ENCODE data around the gene EDARADD. TPM values are rescaled to one million over a fixed set of nuclear protein-coding genes. Genes with fewer than 3 reads are reported as not detected.

Gene EDARADD
- total RNA-seq, 1 donor from 2014 or later = 0.35 TPM

GRCh38 chr1:236511735-236512418 is 117.8 kb downstream of the EDARADD start:
- DNase-seq (ENCODE audit: low spot score) = no peak

DNA sequence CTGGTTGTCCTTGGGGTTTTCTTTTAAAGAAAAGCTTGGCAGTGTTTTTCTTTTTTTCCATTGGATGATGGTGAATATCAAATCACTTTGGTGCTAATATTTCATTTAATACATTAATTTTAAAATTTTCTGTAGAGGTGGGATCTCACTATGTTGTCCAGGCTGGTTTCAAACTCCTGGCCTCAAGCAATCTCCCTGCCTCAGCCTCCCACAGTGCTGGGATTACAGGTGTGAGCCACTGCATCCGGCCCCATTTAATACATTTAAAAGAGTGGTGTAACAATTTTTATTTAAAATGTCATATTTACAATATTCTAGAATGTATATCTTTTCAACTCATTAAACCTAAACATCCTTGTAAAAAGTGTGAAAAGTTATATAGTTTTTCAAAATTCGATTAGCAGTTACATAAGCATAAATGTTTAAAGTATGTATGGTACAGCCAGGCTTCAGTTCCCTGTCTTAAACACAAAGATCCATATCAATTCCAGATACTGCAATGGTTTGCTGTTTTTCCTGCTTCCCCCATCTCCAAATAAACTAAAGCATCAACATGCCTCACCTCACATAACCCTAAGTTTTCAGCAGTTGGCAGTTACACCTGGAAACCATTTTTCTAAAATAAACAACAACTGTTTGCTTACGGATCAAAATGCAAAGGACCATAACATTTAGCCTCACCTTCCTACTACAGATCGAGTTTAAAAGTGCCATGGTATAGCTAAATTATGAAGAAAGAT is 120.8 kb downstream of the EDARADD start:
- no peak for DNase-seq (ENCODE audit: low spot score)

DNA sequence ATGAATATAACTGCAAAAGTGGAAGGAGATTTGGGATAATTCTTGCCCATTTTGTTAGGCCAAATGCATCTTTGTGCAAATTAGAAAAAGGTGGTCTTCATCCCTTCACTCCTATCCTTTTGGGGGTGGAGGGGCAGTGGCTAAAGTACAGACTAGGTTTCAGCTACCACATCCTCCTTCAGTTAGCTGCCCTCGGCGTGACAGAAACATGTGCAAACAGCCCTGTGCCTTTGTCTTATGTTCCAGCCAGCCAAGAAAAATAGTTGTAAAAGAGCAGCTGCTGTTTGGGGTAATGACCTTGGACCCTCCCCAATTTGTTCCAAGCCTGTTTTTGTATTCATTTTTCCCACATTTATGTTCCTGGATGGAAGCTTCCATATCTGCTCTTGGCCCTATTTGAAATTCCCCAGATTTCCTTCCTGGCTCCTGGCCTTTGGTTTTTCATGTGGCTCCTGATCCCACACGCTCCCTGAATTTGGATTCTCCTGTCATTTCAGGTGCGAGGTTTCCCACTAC is 121.4 kb downstream of the EDARADD start:
- DNase-seq (ENCODE audit: low spot score) = no peak

GRCh38 chr1:236516929-236517704 is 123.0 kb downstream of the EDARADD start:
- DNase-seq (ENCODE audit: low spot score) = no peak

- DNase-seq (ENCODE audit: low spot score) = no peak
These were observed 124.2 kb downstream of the EDARADD start for GRCh38 chr1:236518322-236518721.

- no peak for DNase-seq (ENCODE audit: low spot score)
These were observed 126.4 kb downstream of the EDARADD start for GRCh38 chr1:236520445-236521005.

GRCh38 chr1:236522937-236523703 is 129.0 kb downstream of the EDARADD start:
- DNase-seq (ENCODE audit: low spot score) = no peak

DNA sequence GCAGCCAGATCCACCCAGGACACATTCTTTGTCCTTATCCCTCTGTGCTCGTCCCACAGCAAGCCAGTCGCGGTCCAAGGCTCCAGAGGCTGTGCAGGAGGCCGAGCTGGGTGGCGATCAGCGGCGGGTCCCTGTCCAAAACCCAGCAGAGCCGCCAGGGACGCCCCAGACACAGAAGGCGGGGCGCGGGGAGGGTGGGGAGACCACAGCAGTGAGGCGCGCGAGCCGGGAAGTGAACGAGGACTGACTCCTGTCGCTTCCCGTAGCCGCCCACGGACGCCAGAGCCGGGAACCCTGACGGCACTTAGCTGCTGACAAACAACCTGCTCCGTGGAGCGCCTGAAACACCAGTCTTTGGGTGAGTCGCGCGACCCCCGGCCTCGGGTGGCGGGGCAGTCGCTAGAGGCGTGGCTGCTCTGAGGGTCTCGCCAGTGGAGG is 129.6 kb downstream of the EDARADD start, which contains the start of gene LGALS8:
Gene LGALS8 (plus strand): TSS at position 279 of the 438 bp plus-strand sequence. CDS start 2,089 bp downstream, outside the sequence.
- DNase-seq (ENCODE audit: low spot score) = peak; percentile 98

DNA sequence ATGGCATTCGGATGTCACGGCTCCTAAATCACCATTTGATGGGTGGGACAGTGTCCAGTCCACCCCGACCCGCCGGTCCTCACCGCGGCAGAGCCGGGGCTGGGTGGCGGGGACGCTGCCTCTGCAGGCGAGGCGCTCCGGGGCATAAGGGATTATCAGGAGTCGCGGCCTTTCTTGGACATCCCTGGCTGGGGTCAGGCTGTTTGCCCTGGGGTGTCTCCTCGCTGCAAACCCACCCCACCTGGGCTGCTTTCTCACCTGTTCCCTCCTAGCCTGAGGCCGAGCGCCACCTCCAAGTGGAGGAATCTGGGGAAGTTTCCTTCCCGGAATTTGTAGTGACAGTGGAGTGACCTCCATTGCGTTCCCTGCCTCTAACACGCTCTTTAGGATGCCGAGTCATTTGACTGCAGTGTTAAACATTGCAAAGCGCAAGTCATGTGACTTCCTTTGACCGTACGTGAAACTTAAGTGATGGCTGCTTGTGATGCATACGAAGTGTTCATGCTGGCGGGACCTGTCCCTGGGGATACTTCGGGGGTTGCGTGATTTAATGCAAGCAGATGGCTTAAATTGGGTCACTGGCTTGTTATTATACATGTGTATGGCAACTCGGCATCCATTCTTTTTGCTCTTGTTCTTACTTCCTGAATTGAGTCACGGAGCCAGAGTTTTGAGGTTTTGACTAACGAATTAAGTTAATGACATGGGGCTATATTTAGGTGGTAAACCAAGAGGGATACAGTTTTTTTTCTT is 130.2 kb downstream of the EDARADD start:
- DNase-seq (ENCODE audit: low spot score) = no peak

DNA sequence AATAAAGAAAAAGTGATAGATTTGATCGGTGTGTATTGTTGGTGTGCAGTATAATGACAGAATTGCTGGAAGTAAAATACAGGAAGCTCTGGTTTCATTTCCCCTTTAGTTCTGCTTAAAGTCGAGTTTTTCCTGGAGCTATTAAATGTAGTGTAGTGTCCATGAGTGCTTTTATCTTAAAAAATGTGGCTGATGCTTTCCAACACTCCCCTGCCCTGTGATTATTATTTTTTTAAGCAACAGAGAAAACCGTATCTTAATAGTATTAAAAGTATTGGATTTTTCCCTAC is 130.8 kb downstream of the EDARADD start:
- DNase-seq (ENCODE audit: low spot score) = no peak

GRCh38 chr1:236526079-236526478 is 132.0 kb downstream of the EDARADD start:
- DNase-seq (ENCODE audit: low spot score) = no peak

DNA sequence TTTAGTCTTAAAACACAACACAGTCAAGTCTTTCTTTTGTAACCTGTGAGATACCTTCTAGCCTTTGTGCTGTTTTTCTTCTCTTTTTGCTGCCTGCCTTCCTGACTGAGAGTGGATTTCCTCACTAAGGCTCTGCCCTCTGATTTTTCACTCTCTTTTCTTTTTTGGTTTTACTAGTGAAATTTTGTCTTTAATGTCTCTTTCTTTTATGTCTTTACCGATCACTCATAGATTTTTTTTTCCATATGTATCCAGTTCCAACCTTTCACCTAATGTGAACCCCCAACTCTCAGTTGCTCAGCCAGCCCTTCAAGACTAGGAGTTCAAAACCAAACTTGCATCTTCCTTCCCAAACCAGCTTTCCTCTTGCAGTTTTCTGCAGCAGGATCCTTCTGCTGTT is 136.2 kb downstream of the EDARADD start:
- no peak for DNase-seq (ENCODE audit: low spot score)

GRCh38 chr1:236530959-236531358 is 136.9 kb downstream of the EDARADD start:
- DNase-seq (ENCODE audit: low spot score) = no peak

DNA sequence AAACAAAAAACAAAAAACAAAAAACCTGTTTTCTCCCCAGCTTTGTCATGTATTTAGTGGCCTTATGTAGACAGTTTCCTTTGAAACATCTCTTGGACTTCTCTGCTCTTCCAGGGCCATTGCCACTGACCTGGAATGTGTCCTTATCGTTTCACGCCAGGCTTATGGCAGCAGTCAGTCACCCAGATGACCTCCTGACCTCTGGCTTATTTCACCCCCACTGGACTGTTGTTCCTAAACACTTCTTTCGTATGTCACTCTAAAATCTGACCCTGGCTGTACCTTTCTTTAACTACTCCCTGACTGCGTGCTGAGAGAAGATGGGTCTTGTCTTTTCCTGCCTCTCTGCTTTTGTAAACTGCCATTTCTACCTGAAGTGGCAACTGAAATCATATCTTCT is 138.8 kb downstream of the EDARADD start:
- no peak for DNase-seq (ENCODE audit: low spot score)

DNA sequence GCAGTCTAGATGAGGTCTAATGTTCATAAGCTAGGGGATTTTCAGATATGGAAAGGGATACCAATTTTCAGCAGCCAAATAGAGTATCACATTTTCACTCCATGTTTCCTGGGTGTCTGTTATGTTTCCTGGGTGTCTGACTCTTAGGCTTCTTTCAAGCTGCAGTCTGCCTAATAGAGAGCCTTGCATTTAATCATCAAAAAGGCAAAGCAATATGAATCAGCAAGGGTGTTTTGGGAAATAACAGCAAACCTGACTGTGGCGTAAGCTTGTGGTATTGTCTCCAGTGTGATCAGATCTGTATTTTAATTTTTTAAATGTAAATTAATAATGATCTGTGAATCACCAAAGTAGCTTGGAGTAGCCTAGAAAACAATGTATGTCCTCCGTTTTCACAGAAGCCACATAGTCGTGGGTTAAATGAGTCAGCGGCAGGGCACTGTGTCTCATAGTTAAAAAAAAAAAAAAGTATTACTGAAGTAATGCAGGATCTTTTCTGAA is 140.1 kb downstream of the EDARADD start:
- no peak for DNase-seq (ENCODE audit: low spot score)

Other genes starting within 250 kb of the EDARADD start
- 7.1 TPM for gene ERO1B, start 112.3 kb upstream of the EDARADD start, total RNA-seq
- gene LGALS8, start 129.7 kb downstream of the EDARADD start, total RNA-seq = 77.9 TPM
- gene HEATR1, start 210.2 kb downstream of the EDARADD start, total RNA-seq = 40.2 TPM

Measured in mesenteric fat pad (tissue), 1 donor.